GM19238 (cell line): ENCODE data around the gene TMIGD2.
"Not testable (repeated sequence)": the region's sequence is repeated elsewhere in the genome, so short reads cannot be mapped to it uniquely, and the experiment has no call there.

Experiments
- DNase-seq: peaks from one replicate; pipeline ENCODE4 v3.0.0; 2011; ENCODE audit warnings: low spot score; ENCODE audit not compliant: insufficient read length

Gene TMIGD2

DNA sequence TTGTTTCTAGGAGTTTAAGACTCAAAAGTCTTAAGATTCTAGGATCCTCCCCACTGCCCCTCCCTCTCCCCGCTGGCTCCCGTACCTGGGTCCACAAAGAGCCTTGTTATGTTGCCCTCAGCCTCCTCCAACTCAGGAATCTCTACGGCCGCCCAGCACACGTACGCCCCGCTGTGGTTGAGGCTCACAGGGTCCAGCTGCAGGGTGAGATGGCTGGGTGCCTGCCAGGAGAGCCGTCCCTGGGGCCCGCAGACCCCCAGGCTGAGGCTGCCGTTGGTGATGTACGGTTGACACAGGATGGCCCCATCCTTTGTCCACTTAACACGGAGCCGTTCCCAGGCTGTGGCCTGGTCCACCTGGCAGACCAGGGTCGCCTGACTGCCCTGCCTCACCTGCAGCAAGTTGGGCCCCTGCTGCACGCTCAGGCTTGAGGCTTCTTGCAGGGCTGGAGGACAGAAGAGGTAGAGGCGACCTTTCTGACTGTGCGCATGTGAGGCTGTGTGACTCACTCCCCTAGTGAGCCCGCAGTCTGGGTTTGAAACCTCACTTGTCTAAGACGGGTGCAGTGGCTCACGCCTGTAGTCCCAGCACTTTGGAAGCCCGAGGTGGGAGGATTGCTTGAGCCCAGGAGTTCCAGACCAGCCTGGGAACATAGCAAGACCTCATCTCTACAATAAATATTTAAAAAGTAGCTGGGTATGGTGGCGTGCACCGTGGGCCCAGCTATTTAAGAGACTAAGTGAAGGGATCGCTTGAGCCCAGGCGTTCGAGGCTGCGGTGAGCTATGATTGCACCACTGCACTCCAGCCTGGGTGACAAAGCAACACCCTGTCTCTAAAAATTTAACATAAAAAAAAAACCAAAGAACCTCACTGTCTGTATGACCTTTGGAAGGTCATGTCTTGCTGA lies 4.0 kb downstream of the TMIGD2 start:
- DNase-seq = no peak

DNA sequence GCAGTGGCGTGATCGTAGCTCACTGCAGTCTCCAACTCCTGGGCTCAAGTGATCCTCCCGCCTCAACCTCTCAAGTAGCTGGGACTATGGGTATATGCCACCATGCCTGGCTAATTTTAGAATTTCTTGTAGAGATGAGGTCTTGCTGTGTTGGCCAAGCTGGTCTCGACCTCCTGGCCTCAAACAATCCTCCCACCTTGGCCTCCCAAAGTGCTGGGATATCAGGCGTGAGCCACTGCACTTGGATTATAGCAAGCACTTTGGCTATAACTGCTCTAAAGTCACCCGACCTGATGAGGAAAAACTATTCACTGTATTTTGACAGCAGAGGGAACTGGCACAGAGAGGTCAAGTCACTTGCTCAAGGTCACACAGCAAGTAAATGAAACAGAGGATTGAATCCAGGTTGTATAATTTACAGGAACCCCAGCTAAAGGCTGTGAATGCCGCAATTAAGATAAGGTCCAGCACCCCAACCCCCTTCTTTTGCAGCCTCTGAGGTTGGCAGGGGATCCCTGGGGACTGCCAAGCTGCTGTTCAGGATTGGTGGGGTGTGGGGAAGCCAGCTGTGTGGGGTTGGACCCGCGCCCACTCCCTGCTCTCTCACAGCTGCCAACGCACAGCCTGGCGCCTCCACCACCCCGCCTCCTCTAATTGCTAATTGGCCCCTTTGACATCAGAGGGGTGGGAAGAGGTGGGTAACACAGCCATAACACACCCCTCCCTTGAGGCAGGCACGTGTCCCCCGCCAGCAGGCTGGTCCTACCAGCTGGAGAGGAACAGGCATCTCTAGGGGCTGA lies 6.0 kb downstream of the TMIGD2 start:
- no peak for DNase-seq

DNA sequence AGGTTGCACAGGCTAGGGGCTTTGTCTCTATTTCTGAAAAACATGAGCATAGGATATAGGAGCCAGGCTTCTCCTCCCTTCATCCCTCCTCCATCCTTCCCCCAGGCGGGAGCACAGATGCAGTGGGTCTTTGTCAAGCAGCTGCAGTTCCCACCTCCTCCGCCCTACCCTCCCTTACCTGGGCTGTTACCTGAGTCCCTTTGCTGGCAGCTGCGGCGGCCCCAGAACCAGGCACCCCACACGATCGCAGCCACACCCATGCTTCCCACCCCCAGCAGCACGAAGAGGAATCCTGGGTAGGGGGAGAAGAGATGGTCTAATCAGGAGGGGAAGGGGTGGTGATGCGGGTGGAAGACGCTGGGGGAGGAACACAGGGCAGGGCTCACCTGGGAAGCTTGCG lies 7.8 kb downstream of the TMIGD2 start:
- DNase-seq = no peak

DNA sequence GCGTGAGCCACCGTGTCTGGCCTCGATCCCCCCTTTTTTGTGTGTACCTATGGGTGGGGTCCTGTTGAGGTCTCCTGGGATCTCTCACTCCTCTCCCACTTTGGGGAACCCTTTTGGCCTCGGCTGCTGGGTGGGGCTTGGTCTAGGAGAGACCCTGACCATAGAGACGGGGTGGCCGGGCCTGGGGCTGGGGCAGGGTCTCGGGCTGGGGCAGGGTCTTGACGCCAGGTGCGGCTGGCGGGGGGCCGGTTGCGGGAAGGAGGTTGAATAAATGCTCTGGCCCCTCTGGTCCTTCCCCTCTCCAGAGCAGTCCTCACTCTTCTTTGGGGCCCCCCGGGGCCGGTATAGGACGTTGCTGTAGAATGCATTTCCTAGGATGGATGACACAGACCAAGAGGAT lies 9.7 kb downstream of the TMIGD2 start:
- no peak for DNase-seq

DNA sequence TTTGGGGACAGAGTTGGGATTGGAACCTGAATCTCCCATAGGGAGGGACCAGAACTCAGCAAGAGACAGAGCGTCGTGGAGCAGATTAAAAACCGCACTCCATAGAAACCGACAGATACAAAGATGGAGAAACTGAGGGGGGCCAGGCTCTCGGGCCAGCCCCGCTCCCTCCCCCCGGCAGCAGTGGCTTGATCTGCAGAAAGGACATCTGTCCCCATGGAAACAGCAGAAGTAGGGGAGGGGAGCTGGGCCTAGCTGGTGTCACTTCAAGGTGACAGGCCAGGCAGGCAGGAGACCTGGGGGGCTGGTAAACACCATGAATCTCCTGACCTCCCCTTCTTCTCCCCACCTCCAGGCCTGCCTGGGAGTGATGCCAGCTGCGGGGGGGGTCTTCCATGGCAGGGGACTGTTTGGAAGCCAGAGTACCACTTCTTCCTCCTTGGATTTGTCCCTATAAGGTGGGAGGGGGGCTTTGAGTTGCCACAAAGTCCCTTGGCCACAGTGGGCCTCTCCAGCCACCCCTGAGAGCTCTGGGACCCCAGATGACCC lies 10.9 kb downstream of the TMIGD2 start:
- no peak for DNase-seq

DNA sequence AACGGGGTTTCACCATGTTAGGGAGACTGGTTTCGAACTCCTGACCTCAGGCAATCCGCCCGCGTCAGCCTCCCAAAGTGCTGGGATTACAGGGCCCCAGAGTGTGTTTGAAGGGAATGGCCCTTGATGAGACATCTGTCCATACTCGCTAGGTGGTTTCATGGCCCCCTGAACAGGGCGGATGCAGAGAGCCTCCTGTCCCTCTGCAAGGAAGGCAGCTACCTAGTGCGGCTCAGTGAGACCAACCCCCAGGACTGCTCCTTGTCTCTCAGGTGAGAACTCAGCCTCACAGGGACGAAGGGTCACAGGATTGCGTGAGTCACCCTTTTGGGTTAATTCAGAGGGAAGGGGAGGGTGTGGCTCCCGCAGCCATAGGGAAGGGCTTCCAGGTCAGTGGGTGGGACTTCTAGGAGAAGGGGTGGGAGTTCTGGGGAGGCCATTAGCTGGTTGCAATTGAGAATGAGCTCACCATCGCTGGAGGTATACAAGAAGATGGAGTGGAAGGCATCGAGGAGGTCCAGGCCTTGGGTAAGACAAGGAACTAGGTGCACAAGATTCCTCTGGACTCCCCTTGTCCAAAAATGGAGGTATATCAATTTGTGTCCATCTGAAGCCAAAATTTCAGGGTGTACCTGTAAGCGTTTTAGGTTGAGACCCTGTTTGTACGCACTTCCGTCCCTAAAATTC lies 14.0 kb downstream of the TMIGD2 start:
- no peak for DNase-seq

DNA sequence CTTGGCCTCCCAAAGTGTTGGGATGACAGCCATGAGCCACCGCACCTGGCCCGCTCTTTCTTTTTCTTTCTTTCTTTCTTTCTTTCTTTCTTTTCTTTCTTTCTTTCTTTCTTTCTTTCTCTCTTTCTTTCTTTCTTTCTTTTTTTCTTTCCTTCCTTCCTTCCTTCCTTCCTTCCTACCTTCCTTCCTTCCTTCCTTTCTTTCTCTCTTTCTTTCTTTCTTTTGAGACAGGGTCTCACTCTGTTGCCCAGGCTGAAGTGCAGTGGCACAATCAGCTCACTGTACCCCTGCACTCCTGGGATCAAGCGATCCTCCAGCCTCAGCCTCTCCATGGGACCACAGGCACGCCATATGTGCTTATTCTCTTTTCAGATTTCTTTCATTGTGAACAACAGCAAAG lies 16.0 kb downstream of the TMIGD2 start:
- DNase-seq = not testable (repeated sequence)

DNA sequence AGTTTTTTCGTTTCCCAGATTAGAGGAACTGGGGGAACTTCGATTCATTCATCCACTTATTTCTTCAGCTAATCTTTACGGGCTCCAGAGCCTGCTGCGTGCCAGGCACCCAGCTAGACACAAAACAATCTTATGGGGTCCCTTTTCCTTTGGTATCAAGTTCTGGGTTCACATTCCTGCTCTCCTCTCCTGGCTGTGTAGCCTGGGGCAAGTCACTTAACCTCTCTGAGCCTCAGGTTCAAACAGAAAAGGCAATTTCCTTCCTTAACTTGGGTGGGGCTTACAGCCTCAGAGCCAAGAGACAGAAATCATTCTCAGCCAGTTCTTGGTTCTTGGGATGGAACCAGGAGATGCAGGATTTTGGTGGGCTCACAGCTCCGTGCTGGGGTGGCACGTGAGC lies 17.2 kb downstream of the TMIGD2 start:
- DNase-seq = no peak

DNA sequence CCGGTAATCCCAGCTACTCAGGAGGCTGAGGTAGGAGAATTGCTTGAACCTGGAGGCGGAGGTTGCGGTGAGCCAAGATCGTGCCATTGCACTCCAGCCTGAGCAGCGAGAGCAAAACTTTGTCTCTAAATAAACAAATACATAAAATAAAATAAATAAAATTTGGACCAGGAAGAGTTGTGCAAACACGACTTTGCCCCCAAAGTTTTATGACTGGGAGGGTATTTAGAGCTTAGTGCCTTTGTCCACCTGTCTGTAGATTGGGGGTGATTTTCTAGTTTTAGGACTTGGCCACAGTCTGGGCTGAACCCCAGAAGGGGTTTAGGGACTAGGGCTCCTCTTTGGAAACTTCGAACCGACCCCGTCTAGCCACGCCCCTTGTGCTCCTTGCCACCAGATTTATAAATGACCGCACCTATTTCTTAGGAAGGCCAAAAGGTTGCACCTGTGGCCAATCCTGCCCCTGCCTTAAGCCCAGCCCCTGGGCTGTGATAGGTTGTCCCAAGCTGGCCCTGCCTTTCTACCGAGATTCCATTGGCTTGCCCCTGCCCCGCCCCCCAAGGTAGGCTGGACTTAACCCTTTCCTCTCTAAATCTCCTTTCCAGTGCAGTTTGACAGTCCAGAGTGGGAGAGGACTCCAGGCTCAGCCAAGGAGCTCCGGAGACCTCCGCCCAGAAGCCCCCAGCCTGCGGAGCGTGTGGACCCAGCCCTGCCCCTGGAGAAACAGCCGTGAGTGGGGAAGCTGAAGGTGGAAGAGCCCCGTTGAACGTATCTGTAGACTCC lies 17.8 kb downstream of the TMIGD2 start:
- no peak for DNase-seq

DNA sequence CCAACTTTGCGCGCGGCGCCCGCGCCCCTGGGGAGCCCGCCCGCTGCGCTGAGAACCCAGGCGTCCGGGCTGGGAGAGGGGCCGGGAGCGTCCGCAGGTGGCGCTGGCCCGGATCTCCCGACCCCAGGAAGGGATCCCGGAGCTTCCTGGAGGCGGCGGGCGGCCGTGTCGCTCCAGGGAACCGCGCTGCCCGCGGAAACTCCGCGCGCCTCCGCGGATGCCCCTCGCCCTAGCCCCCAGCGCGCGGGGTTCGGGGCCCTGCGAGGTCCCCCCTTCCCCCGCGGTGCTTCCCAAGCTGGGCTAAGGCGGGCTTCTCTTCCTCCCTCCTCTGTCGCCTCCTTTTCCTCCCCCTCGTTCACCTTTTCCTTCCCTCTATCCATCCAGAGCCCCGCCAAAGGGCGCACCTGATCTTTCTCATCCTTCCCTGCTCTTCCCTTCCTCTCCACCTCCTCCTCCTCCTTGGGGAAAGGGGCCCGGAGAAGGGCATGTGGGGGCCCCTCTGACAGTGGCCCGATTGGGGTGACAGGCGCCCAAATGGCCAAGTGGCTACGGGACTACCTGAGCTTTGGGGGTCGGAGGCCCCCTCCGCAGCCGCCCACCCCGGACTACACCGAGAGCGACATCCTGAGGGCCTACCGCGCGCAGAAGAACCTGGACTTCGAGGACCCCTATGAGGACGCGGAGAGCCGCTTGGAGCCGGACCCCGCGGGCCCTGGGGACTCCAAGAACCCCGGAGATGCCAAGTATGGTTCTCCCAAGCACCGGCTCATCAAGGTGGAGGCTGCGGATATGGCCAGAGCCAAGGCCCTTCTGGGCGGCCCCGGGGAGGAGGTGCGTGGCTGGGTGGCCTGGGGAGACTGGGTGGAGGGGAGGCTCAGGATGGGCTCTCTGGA lies 22.4 kb downstream of the TMIGD2 start:
- DNase-seq = no peak

DNA sequence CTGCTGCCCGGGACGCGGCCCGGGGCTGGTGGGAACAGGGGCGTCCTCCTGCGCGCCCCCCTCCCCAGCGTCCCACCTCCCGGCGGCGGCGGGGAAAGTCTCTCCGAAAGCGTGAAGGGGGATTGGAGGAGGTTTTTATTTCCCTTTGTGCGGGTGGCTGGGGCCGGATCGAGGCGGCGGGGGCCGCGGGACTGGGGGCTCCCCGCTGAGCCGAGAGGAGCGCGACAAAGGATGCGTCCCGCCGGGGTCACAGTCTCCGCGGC lies 23.0 kb downstream of the TMIGD2 start:
- DNase-seq = no peak

DNA sequence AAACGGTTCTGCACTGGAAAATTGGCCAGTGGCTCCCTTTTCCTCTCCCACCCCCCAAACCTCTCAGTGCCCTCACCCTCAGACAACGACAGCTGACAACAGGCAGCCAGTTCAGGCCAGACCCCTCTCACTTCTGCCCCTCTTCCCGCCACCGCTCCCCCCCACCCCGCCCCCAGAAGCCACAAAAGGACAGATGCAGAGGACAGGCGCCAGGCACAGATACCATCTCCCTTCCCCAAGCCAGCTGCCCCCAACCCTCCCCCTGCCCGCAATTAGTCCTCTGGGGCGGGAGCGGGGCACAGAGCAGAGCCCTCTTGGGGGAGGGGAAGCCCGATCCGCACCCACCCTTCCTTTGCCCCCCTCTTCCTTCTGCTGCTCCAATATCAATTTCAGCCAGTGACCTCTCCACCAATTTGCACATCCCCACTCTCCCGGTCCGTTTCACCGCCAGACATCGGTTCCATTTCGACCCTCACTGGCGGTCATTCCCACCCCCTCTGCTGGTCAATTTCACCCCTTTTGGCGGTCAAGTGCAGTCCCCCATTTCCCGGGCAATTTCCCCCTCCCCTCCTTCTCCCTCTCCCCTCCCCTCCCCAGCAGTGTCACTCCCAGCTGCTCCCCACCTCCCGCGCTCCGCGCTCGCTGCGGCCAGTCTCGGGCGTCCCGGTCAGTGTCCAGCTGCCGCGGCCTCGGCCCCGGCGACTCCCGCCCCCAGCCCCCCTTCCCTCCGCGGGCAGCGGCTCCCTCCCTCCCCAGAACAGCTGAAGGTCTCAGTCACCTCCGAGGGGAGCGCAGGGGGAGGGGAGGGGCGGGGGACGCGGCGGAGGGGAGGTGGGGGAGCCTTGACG lies 23.5 kb downstream of the TMIGD2 start, which contains the start of gene SHD:
SHD (plus strand) TSS at position 848 of the 848 bp plus-strand sequence. CDS start 798 bp downstream, outside the sequence.
- DNase-seq = no peak

DNA sequence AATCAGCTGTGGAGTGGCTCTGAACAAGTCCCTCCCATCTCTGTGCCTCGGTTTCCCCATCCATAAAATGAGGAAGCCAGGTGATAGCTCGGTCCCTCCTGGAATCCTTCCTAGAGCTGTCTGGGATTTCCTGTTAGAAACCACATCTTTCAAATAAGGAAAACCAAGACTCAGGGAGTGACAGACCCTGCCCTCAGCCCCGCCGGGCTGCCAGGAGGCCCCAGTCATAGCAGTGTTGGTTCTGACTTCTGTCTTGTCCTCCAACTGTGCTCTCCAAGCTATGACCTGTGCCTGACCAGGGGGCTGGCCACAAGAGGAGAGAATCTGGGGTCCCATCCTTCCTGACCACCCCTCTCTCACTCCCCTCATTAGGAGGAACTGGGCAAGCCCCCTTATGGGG lies 24.2 kb downstream of the TMIGD2 start:
- DNase-seq = no peak

DNA sequence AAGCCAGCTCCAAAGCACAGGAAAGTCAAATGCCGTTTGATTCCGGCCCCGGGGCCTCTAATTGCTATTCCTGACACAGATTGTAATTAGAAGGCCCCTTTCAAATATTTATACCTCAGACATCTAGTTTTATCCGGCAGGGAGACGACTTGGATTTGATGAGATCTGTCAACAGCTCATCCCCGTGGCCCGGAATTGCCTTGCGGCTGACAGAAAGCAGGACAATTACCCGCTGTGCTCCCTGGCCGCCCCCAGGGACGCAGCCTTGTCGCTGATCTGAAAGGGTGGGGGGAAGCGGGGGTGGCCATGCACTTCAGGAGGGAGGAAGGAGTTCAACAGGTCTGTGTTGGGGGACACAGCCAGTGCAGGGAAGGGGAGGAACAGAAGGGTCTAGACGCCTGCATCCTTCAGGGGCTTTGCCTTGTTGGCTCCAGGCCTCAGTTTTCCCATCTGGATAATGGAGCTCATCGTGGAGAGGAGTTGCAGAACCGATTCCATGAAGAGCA lies 24.9 kb downstream of the TMIGD2 start:
- DNase-seq = no peak

DNA sequence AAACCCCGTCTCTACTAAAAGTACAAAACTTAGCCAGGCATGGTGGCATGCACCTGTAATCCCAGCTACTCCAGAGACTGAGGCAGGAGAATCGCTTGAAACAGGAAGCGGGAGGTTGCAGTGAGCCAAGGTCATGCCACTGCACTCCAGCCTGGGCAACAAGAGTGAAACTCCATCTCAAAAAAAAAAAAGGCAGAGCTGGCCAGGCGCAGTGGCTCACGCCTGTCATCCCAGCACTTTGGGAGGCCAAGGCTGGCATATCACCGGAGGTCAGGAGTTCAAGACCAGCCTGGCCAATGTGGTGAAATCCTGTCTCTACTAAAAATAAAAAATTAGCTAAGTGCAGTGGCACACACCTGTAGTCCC lies 27.9 kb downstream of the TMIGD2 start:
- DNase-seq = not testable (repeated sequence)

DNA sequence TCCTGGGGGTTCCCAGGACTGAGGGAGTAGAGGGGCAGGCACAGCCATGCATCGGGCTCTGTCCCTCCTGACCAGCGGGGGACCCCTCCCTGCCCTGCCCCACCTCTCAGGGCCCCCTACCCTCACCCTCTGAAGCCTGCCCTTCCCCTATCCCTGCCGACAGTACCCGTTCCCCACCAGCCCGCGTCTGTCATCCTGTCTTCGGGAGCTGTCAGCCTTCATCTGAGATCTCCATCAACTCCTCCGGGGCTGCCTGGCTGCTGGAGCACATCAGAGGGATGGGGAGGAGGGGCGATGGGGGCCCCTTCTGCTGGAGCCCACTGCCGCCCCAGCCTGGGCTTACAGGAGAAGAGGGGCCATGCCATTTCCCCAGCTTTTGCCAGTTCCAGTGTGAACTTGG lies 29.3 kb downstream of the TMIGD2 start:
- no peak for DNase-seq

DNA sequence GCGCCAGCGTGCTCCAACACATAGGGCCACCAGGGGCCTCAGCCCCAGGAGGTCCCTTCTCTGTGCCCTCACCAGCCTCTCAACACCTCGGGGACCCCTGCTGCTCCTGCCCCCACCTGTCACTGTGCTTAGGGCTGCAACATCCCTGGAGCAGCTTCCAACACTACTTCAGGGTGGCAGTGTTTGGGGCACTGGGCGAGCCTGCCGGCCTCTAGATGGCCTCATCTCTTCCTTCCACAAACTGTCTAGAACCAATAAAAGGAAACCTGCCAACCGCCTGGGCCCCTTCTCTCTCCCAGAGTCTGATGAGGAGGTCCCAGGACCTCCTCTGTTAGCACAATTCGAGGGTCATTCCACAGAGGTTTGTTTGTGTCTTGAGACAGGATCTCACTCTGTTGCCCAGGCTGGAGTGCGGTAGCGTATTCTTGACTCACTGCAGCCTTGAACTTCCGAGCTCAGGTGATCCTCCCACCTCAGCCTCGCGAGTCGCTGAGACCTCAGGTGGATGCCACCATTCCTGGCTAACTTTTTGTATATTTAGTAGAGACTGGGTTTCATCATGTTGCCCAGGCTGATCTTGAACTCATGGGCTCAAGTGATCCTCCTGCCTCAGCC lies 33.3 kb downstream of the TMIGD2 start:
- no peak for DNase-seq
